OCI-LY1 (cell line): ENCODE results near the gene SH3D19.

ENCODE experiments used
- H2AFZ ChIP-seq: fragments of 200-600 bp; sonication (generic), shearing (Covaris generic); 2 replicates; pipeline ENCODE4 v1.6.0; 2014; ENCODE audit warnings: antibody characterized with exemption, mild to moderate bottlenecking, low read length
- H3F3A ChIP-seq: fragments of 200-600 bp; sonication (generic), shearing (Covaris generic); 2 replicates; pipeline ENCODE4 v1.6.0; 2014; ENCODE audit warnings: mild to moderate bottlenecking, antibody characterized with exemption, low read length, moderate library complexity; ENCODE audit not compliant: insufficient read depth
- H3K27ac ChIP-seq: fragments of 200-600 bp; sonication (generic); 2 replicates; pipeline ENCODE4 v1.5.1; 2014; ENCODE audit warnings: low read length, mixed run types, mild to moderate bottlenecking, low read depth; ENCODE audit not compliant: poor library complexity, severe bottlenecking
- H3K27me3 ChIP-seq: fragments of 200-600 bp; sonication (generic); 2 replicates; pipeline ENCODE4 v1.6.0; 2014; ENCODE audit warnings: antibody characterized with exemption, mild to moderate bottlenecking, low read length, moderate library complexity; ENCODE audit not compliant: insufficient read depth
- H3K36me3 ChIP-seq: fragments of 200-600 bp; sonication (generic); 2 replicates; pipeline ENCODE4 v1.6.1; 2014; ENCODE audit warnings: mild to moderate bottlenecking, antibody characterized with exemption, low read length, moderate library complexity, mixed read lengths; ENCODE audit not compliant: insufficient read depth
- H3K4me1 ChIP-seq: fragments of 200-600 bp; sonication (generic); 2 replicates; pipeline ENCODE4 v1.5.1; 2014; ENCODE audit warnings: mild to moderate bottlenecking, low read length, moderate library complexity; ENCODE audit not compliant: insufficient read depth, severe bottlenecking
- H3K4me2 ChIP-seq: fragments of 200-600 bp; sonication (generic), shearing (Covaris generic); 2 replicates; pipeline ENCODE4 v1.6.1; 2014; ENCODE audit warnings: low read length
- H3K4me3 ChIP-seq: fragments of 200-600 bp; sonication (generic); 2 replicates; pipeline ENCODE4 v1.5.1; 2014; ENCODE audit warnings: low read length, low read depth, mild to moderate bottlenecking, mixed read lengths; ENCODE audit not compliant: poor library complexity, severe bottlenecking
- H3K79me2 ChIP-seq: fragments of 200-600 bp; shearing (Covaris generic); 2 replicates; pipeline ENCODE4 v1.6.1; 2016; ENCODE audit warnings: mixed run types, low read length, mixed read lengths; ENCODE audit not compliant: insufficient read depth
- H3K9ac ChIP-seq: fragments of 200-600 bp; sonication (generic), shearing (Covaris generic); 2 replicates; pipeline ENCODE4 v1.6.1; 2014; ENCODE audit warnings: mild to moderate bottlenecking, low read length, mixed read lengths
- H3K9me2 ChIP-seq: fragments of 200-600 bp; sonication (generic), shearing (Covaris generic); 2 replicates; pipeline ENCODE4 v1.6.1; 2014; ENCODE audit warnings: low read depth, mild to moderate bottlenecking, low read length, mixed read lengths
- H3K9me3 ChIP-seq: fragments of 200-600 bp; shearing (Covaris generic); 2 replicates; pipeline ENCODE4 v1.6.1; 2014; ENCODE audit warnings: low read length, mixed read lengths
- H4K20me1 ChIP-seq: fragments of 200-600 bp; sonication (generic), shearing (Covaris generic); 2 replicates; pipeline ENCODE4 v1.6.0; 2016; ENCODE audit warnings: mild to moderate bottlenecking, low read length; ENCODE audit not compliant: insufficient read depth
- EZH2 ChIP-seq: fragments of 200-600 bp; sonication (generic), shearing (Covaris generic); IDR thresholded peaks from 2 replicates; pipeline ENCODE4 v1.8.0; 2017; ENCODE audit warnings: borderline replicate concordance, mixed run types, mild to moderate bottlenecking, antibody characterized with exemption, low read length, moderate library complexity, mixed read lengths
- TF ChIP-seq, protein P1 (sequence below): fragments of 200-600 bp; sonication (generic), shearing (Covaris generic); IDR thresholded peaks from 2 replicates; pipeline ENCODE4 v1.5.1; 2017; ENCODE audit warnings: mild to moderate bottlenecking, antibody characterized with exemption, low read length, moderate library complexity, mixed read lengths

Gene SH3D19

DNA sequence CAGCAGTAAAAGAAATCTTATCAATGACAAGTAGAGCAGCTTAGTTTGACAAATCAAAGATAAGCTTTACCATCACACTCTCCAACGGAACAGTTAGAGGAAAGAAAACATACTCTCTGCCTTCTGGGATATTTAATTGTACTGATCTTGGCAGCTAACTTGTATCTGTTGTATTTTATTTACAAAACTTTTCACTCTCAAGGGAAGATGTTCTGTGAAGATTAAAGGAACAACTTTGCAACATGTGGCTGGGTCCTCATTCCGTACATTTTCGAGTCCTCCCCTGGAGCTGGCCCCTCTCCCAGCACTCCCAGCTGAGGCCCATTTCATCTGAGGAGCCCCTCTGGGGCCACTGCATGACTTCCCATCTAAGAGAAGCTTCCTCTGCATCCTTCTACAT, 151.5 kb downstream of the SH3D19 start:
- Histone ChIP-seq H3K4me2 (no peak overlapping the region), H3K27me3 (no peaks in the 10 kb centered on the region), H3K27ac (no peak overlapping the region), H3K79me2 (no peaks in the 10 kb centered on the region), H3K9ac (no peak overlapping the region), H3K9me3 (no peaks in the 10 kb centered on the region), H3K36me3 (no peaks in the 10 kb centered on the region), H2AFZ (no peak overlapping the region), H3K4me3 (no peak overlapping the region), H3K9me2 (no peaks in the 10 kb centered on the region), H4K20me1 (no peaks in the 10 kb centered on the region), H3F3A (no peaks in the 10 kb centered on the region), H3K4me1 (no peaks in the 10 kb centered on the region)
- no peak for TF ChIP-seq EZH2
- TF ChIP-seq, protein P1, sequence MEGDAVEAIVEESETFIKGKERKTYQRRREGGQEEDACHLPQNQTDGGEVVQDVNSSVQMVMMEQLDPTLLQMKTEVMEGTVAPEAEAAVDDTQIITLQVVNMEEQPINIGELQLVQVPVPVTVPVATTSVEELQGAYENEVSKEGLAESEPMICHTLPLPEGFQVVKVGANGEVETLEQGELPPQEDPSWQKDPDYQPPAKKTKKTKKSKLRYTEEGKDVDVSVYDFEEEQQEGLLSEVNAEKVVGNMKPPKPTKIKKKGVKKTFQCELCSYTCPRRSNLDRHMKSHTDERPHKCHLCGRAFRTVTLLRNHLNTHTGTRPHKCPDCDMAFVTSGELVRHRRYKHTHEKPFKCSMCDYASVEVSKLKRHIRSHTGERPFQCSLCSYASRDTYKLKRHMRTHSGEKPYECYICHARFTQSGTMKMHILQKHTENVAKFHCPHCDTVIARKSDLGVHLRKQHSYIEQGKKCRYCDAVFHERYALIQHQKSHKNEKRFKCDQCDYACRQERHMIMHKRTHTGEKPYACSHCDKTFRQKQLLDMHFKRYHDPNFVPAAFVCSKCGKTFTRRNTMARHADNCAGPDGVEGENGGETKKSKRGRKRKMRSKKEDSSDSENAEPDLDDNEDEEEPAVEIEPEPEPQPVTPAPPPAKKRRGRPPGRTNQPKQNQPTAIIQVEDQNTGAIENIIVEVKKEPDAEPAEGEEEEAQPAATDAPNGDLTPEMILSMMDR = no peak

DNA sequence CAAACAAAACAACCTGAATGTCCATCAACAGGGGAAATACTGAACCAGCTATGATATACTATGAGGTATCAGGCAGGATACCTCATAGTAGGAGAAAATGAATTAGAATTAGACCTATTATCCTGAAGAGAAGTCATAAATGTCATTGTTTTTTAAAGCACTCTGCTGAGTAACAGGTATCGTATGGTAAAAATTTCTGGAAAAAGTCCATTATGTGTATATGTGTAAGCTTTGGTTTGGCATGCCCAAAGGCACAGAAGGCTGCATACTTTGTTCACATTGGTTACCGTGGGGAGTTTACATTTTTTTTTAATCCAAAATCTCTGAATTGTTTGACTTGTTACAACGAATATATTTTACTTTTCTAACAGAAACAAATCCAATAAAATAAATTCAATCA, 155.5 kb downstream of the SH3D19 start:
- Histone ChIP-seq H3K4me2 (no peak overlapping the region), H3K9me3 (no peaks in the 10 kb centered on the region), H3F3A (no peaks in the 10 kb centered on the region), H3K27ac (no peak overlapping the region), H3K27me3 (no peaks in the 10 kb centered on the region), H3K9ac (no peak overlapping the region), H3K4me3 (no peak overlapping the region), H3K79me2 (no peaks in the 10 kb centered on the region), H3K9me2 (no peaks in the 10 kb centered on the region), H3K4me1 (no peaks in the 10 kb centered on the region), H4K20me1 (no peaks in the 10 kb centered on the region), H2AFZ (no peak overlapping the region), H3K36me3 (no peaks in the 10 kb centered on the region)
- no peak for TF ChIP-seq EZH2
- TF ChIP-seq, protein P1 = no peak

DNA sequence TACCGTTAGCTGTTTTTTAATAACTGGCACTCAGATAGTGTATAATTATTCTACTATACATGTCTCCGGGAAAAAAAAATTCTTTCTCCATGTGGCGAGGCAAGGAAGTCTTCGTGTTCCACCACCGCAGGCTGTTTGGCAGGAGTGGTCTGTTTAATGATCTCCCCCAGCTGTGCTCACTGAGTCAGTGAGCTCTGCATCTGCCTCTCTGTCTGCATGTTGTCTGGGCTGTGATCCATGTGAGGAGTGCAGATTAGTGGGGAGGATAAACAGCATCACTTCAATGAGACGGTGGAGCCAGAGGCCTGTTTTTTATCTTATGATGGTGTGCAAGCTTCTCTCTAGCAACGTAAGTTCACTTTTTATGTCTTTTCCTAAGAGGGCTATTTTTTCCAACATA, 156.2 kb downstream of the SH3D19 start:
- H3K27ac ChIP-seq = no peak overlapping the region
- no peaks in the 10 kb centered on the region for H3K4me1 ChIP-seq

More for the DNA sequence above, 156.2 kb downstream of the SH3D19 start:
- Histone ChIP-seq H3K9me2 (no peaks in the 10 kb centered on the region), H4K20me1 (no peaks in the 10 kb centered on the region), H3K9me3 (no peaks in the 10 kb centered on the region), H3K4me2 (no peak overlapping the region), H2AFZ (no peak overlapping the region), H3F3A (no peaks in the 10 kb centered on the region), H3K9ac (no peak overlapping the region), H3K36me3 (no peaks in the 10 kb centered on the region), H3K27me3 (no peaks in the 10 kb centered on the region), H3K79me2 (no peaks in the 10 kb centered on the region), H3K4me3 (no peak overlapping the region)
- TF ChIP-seq EZH2 = no peak
- TF ChIP-seq, protein P1 = no peak
